ENCODE data around the gene ZCCHC9. TPM values are rescaled to one million over a fixed set of nuclear protein-coding genes. Genes with fewer than 3 reads are reported as not detected.

The ZCCHC9 gene
- polyA plus RNA-seq, 1 donor from 2014 or later, result 31.8 TPM

DNA sequence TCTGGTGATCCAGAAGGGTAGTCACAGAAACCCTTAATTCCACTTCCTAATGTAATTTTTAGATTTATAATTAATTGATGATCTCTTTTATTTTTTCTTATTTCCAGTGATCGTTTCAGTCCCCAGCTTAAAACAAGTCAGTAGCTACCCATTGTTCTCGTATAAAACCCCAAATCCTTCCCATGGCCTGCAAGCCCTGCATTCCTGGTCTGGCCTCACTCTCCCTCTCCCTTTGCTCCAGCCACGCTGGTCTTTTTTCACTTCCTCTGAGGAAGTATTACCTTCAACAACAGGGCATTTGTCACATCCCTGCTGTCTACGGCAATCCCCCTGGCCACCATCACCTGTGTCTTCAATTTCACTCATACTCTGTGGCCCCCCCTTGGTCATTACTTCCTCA is 47.8 kb downstream of the ZCCHC9 start:
- no peak overlapping the region for H3K9ac ChIP-seq (ENCODE audit: low read length)
- no peak for TF ChIP-seq POLR2AphosphoS5 (IDR thresholded peaks at IDR 0.05)
- TF ChIP-seq RAD21 (conservative IDR thresholded peaks at IDR 0.05), result no peak
- TF ChIP-seq, protein P1, sequence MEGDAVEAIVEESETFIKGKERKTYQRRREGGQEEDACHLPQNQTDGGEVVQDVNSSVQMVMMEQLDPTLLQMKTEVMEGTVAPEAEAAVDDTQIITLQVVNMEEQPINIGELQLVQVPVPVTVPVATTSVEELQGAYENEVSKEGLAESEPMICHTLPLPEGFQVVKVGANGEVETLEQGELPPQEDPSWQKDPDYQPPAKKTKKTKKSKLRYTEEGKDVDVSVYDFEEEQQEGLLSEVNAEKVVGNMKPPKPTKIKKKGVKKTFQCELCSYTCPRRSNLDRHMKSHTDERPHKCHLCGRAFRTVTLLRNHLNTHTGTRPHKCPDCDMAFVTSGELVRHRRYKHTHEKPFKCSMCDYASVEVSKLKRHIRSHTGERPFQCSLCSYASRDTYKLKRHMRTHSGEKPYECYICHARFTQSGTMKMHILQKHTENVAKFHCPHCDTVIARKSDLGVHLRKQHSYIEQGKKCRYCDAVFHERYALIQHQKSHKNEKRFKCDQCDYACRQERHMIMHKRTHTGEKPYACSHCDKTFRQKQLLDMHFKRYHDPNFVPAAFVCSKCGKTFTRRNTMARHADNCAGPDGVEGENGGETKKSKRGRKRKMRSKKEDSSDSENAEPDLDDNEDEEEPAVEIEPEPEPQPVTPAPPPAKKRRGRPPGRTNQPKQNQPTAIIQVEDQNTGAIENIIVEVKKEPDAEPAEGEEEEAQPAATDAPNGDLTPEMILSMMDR (IDR thresholded peaks at IDR 0.05; ENCODE audit: poor library complexity, severe bottlenecking), result no peak
- TF ChIP-seq SMC3 (conservative IDR thresholded peaks at IDR 0.05; ENCODE audit: poor library complexity), result no peak
- TF ChIP-seq MXI1 (conservative IDR thresholded peaks at IDR 0.05; ENCODE audit: poor library complexity, severe bottlenecking), result no peak
- no peak for TF ChIP-seq TAF1 (IDR thresholded peaks at IDR 0.05; ENCODE audit: low read depth)
- no peak for TF ChIP-seq EP300 (conservative IDR thresholded peaks at IDR 0.05; ENCODE audit: poor library complexity, severe bottlenecking)
- no peak for TF ChIP-seq EZH2 (IDR thresholded peaks at IDR 0.05; ENCODE audit: borderline replicate concordance, insufficient read depth, low read length, poor library complexity, severe bottlenecking)
- TF ChIP-seq, protein P2, sequence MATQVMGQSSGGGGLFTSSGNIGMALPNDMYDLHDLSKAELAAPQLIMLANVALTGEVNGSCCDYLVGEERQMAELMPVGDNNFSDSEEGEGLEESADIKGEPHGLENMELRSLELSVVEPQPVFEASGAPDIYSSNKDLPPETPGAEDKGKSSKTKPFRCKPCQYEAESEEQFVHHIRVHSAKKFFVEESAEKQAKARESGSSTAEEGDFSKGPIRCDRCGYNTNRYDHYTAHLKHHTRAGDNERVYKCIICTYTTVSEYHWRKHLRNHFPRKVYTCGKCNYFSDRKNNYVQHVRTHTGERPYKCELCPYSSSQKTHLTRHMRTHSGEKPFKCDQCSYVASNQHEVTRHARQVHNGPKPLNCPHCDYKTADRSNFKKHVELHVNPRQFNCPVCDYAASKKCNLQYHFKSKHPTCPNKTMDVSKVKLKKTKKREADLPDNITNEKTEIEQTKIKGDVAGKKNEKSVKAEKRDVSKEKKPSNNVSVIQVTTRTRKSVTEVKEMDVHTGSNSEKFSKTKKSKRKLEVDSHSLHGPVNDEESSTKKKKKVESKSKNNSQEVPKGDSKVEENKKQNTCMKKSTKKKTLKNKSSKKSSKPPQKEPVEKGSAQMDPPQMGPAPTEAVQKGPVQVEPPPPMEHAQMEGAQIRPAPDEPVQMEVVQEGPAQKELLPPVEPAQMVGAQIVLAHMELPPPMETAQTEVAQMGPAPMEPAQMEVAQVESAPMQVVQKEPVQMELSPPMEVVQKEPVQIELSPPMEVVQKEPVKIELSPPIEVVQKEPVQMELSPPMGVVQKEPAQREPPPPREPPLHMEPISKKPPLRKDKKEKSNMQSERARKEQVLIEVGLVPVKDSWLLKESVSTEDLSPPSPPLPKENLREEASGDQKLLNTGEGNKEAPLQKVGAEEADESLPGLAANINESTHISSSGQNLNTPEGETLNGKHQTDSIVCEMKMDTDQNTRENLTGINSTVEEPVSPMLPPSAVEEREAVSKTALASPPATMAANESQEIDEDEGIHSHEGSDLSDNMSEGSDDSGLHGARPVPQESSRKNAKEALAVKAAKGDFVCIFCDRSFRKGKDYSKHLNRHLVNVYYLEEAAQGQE (IDR thresholded peaks at IDR 0.05; ENCODE audit: borderline replicate concordance), result no peak
- H3K27ac ChIP-seq (ENCODE audit: low read length), result no peak overlapping the region
- no peaks in the 10 kb centered on the region for H3K9me3 ChIP-seq (ENCODE audit: low read length)
- H3K4me2 ChIP-seq (ENCODE audit: low read length), result no peak overlapping the region
- no peak overlapping the region for H3K4me3 ChIP-seq (ENCODE audit: low read length)
- no peaks in the 10 kb centered on the region for H3K27me3 ChIP-seq (ENCODE audit: insufficient read depth, low read depth, low read length)
- H3K9me2 ChIP-seq (ENCODE audit: insufficient read depth, low read length), result no peaks in the 10 kb centered on the region
- no peaks in the 10 kb centered on the region for H4K20me1 ChIP-seq (ENCODE audit: insufficient read depth)
- no peak overlapping the region for H2AFZ ChIP-seq (ENCODE audit: low read depth, low read length)
- H3F3A ChIP-seq (ENCODE audit: insufficient read depth, low read length, poor library complexity, severe bottlenecking), result no peaks in the 10 kb centered on the region
- no peaks in the 10 kb centered on the region for H3K36me3 ChIP-seq (ENCODE audit: insufficient read depth, low read length)
- no peaks in the 10 kb centered on the region for H3K79me2 ChIP-seq (replicated peaks; ENCODE audit: insufficient read depth, low read length)

DNA sequence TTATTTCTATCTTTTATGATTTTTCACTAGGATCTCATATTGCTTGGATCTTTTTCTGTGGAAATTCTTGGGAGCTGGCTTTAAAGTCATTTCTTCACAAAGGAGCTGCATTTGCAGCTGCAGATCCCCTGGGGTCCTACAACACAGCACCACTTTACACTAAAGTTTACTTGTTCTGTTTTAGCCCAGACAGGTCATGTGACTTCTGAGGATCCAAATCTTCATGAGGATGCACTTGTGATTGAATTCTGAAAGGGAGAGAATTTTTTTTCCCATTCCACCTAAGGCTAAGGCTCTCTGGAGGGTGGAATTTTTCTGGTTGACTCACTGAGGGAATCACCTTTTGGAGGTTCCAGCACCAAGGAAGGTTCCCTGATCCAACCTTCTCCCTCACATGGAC is 49.1 kb downstream of the ZCCHC9 start:
- Histone ChIP-seq H3K9me2 (ENCODE audit: insufficient read depth, low read length) (no peaks in the 10 kb centered on the region), H3K4me3 (ENCODE audit: low read length) (no peak overlapping the region), H3K27me3 (ENCODE audit: insufficient read depth, low read depth, low read length) (no peaks in the 10 kb centered on the region), H4K20me1 (ENCODE audit: insufficient read depth) (no peaks in the 10 kb centered on the region), H3K4me2 (ENCODE audit: low read length) (no peak overlapping the region), H3K9ac (ENCODE audit: low read length) (no peak overlapping the region), H3F3A (ENCODE audit: insufficient read depth, low read length, poor library complexity, severe bottlenecking) (no peaks in the 10 kb centered on the region), H3K36me3 (ENCODE audit: insufficient read depth, low read length) (no peaks in the 10 kb centered on the region), H3K79me2 (replicated peaks; ENCODE audit: insufficient read depth, low read length) (no peaks in the 10 kb centered on the region), H2AFZ (ENCODE audit: low read depth, low read length) (no peak overlapping the region), H3K9me3 (ENCODE audit: low read length) (no peaks in the 10 kb centered on the region), H3K27ac (ENCODE audit: low read length) (no peak overlapping the region)
- TF ChIP-seq MXI1 (conservative IDR thresholded peaks at IDR 0.05; ENCODE audit: poor library complexity, severe bottlenecking), result no peak
- TF ChIP-seq, protein P2 (IDR thresholded peaks at IDR 0.05; ENCODE audit: borderline replicate concordance), result no peak
- no peak for TF ChIP-seq POLR2AphosphoS5 (IDR thresholded peaks at IDR 0.05)
- TF ChIP-seq, protein P1 (IDR thresholded peaks at IDR 0.05; ENCODE audit: poor library complexity, severe bottlenecking), result no peak
- TF ChIP-seq RAD21 (conservative IDR thresholded peaks at IDR 0.05), result no peak
- no peak for TF ChIP-seq SMC3 (conservative IDR thresholded peaks at IDR 0.05; ENCODE audit: poor library complexity)
- TF ChIP-seq TAF1 (IDR thresholded peaks at IDR 0.05; ENCODE audit: low read depth), result no peak
- TF ChIP-seq EP300 (conservative IDR thresholded peaks at IDR 0.05; ENCODE audit: poor library complexity, severe bottlenecking), result no peak
- TF ChIP-seq EZH2 (IDR thresholded peaks at IDR 0.05; ENCODE audit: borderline replicate concordance, insufficient read depth, low read length, poor library complexity, severe bottlenecking), result no peak

All from neural cell (in vitro differentiated cells).